Keratinocyte (primary cell): Measurements from ENCODE around the gene KNG1. TPM values are rescaled to one million over a fixed set of nuclear protein-coding genes. Genes with fewer than 3 reads are reported as not detected.

Source experiments
- DNase-seq: peaks from one replicate; pipeline ENCODE4 v3.0.0-alpha.2; 2011; ENCODE audit warnings: low read depth, missing footprints, low spot score
- FAIRE-seq: peaks from 2 replicates; lab custom pipeline; 2011; peaks lifted over from hg19 to GRCh38; lab: Jason Lieb, UNC
- H2AFZ ChIP-seq: 2 replicates; pipeline ENCODE4 v1.6.0; 2012; ENCODE audit warnings: low read length, control low read depth, inconsistent platforms; ENCODE audit not compliant: control insufficient read depth
- H3K27ac ChIP-seq: 2 replicates; pipeline ENCODE4 v1.5.1; 2011; ENCODE audit warnings: low read length; ENCODE audit not compliant: control insufficient read depth, insufficient read depth
- H3K27me3 ChIP-seq: 3 replicates; pipeline ENCODE4 v1.6.0; 2011; ENCODE audit warnings: low read length; ENCODE audit not compliant: control insufficient read depth, insufficient read depth; ENCODE audit errors: extremely low read depth
- H3K36me3 ChIP-seq, 2 experiments: 2 replicates in 1 of 2; 3 replicates in 1 of 2; pipeline ENCODE4 v1.5.1; 2011; ENCODE audit warnings: low read length in 2 of 2, mild to moderate bottlenecking in 1 of 2; ENCODE audit not compliant: control insufficient read depth in 2 of 2, insufficient read depth in 2 of 2; ENCODE audit errors: extremely low read depth in 1 of 2
- H3K4me1 ChIP-seq: 3 replicates; pipeline ENCODE4 v1.5.1; 2011; ENCODE audit warnings: low read length; ENCODE audit not compliant: control insufficient read depth, insufficient read depth; ENCODE audit errors: extremely low read depth
- H3K4me2 ChIP-seq: 3 replicates; pipeline ENCODE4 v1.6.0; 2011; ENCODE audit warnings: low read depth, low read length; ENCODE audit not compliant: control insufficient read depth, insufficient read depth; ENCODE audit errors: extremely low read depth
- H3K4me3 ChIP-seq, 3 experiments: fragments of 200-600 bp in 1 of 3; sonication (generic) in 1 of 3; 2 replicates in 2 of 3; 3 replicates in 1 of 3; pipeline ENCODE4 v1.5.1; 2011 to 2016; ENCODE audit warnings: low read length in 3 of 3, mild to moderate bottlenecking in 3 of 3, control low read depth in 2 of 3, inconsistent platforms in 1 of 3, low read depth in 1 of 3, mixed read lengths in 1 of 3, mixed run types in 1 of 3, moderate library complexity in 1 of 3; ENCODE audit not compliant: control insufficient read depth in 2 of 3, insufficient read depth in 2 of 3; ENCODE audit errors: extremely low read depth in 1 of 3
- H3K79me2 ChIP-seq: 2 replicates; pipeline ENCODE4 v1.6.0; 2012; ENCODE audit warnings: low read length; ENCODE audit not compliant: control insufficient read depth, insufficient read depth
- H3K9ac ChIP-seq: 3 replicates; pipeline ENCODE4 v1.6.0; 2011; ENCODE audit warnings: low read length; ENCODE audit not compliant: control insufficient read depth, insufficient read depth; ENCODE audit errors: extremely low read depth
- H3K9me1 ChIP-seq: 3 replicates; pipeline ENCODE4 v1.6.0; 2011; ENCODE audit warnings: low read length; ENCODE audit not compliant: control insufficient read depth, insufficient read depth; ENCODE audit errors: extremely low read depth
- H3K9me3 ChIP-seq: 2 replicates; pipeline ENCODE4 v1.5.1; 2012; ENCODE audit warnings: low read depth, low read length; ENCODE audit not compliant: control insufficient read depth
- H4K20me1 ChIP-seq: 3 replicates; pipeline ENCODE4 v1.6.0; 2011; ENCODE audit warnings: low read length; ENCODE audit not compliant: control insufficient read depth, insufficient read depth; ENCODE audit errors: extremely low read depth
- CTCF ChIP-seq, 3 experiments: IDR thresholded peaks in 1 of 3; conservative IDR thresholded peaks in 1 of 3; optimal IDR thresholded peaks in 1 of 3; 2 replicates in 2 of 3; 3 replicates in 1 of 3; pipeline versions ENCODE3 to v1.5.1; 2011; ENCODE audit warnings: low read length in 3 of 3, mild to moderate bottlenecking in 3 of 3, moderate library complexity in 2 of 3, control low read depth in 1 of 3, inconsistent platforms in 1 of 3; ENCODE audit not compliant: insufficient read depth in 2 of 3; ENCODE audit errors: extremely low read depth in 1 of 3
- EZH2 ChIP-seq: IDR thresholded peaks from one replicate; pipeline ENCODE4 v1.6.1; 2012; ENCODE audit warnings: inconsistent platforms, mild to moderate bottlenecking, low read length, moderate library complexity
- dilution Hi-C: fragments of 300-500 bp; cut with MboI; formaldehyde crosslinking; loops from one replicate; pipeline ENCODE4 v1.7.0; 2020; ENCODE audit warnings: low sequenced_read_pairs; ENCODE audit not compliant: extremely low pct_ligation_motif_present
- polyA plus RNA-seq, 5 experiments: library from polyadenylated mRNA; depleted of rRNA in 3 of 5; stranded (reverse) in 3 of 5; stranded (forward) in 1 of 5; unstranded in 1 of 5; fragments of >200 nt; gene quantifications; 1 replicate in 1 of 5; 2 replicates in 3 of 5; 3 replicates in 1 of 5; pipeline versions ENCODE4 v1.2.1 to v1.2.3, GENCODE V29; 2011 to 2012; ENCODE audit warnings: missing spikeins in 2 of 5, low read depth in 1 of 5, low replicate concordance in 1 of 5

Gene KNG1
- polyA plus RNA-seq, 1 donor (not counting 4 experiments of a cell fraction or from before 2014, with no cell fraction given): not detected

GRCh38 chr3:186754871-186755270 is 37.7 kb downstream of the KNG1 start:
- no peaks in the 10 kb centered on the region for H3K27me3 ChIP-seq
- no peak for FAIRE-seq
- H3K4me3 ChIP-seq: no peak overlapping the region
- no peak overlapping the region for H3K9ac ChIP-seq
- no peaks in the 10 kb centered on the region for H3K79me2 ChIP-seq
- DNase-seq: no peak
- H3K9me1 ChIP-seq: no peaks in the 10 kb centered on the region
- H3K9me3 ChIP-seq: no peaks in the 10 kb centered on the region
- H3K4me2 ChIP-seq: no peak overlapping the region
- H2AFZ ChIP-seq: no peak overlapping the region
- H3K27ac ChIP-seq: peak overlapping the region; percentile 98
- H3K4me1 ChIP-seq: peaks cover 46% of the 10 kb centered on the region
- H4K20me1 ChIP-seq: no peaks in the 10 kb centered on the region
- TF ChIP-seq CTCF (optimal IDR thresholded peaks at IDR 0.05 in 1 of 3, IDR thresholded peaks at IDR 0.05 in 1 of 3, conservative IDR thresholded peaks at IDR 0.05 in 1 of 3; ENCODE audit: extremely low read depth in 1 of 3, insufficient read depth in 2 of 3, low read length in 3 of 3) (no peak), EZH2 (no peak)
- dilution Hi-C loops: no loop called here
- H3K36me3 ChIP-seq: no peaks in the 10 kb centered on the region

GRCh38 chr3:186757214-186757613 is 40.1 kb downstream of the KNG1 start:
- H3K4me3 ChIP-seq: peak overlapping the region; percentile 11 to 72 (median 68)
- peak overlapping the region; percentile 75 for H2AFZ ChIP-seq
- dilution Hi-C loops: no loop called here
- no peaks in the 10 kb centered on the region for H3K79me2 ChIP-seq
- H3K9me1 ChIP-seq: no peaks in the 10 kb centered on the region
- H3K4me2 ChIP-seq: peak overlapping the region; percentile 86
- H3K9me3 ChIP-seq: no peaks in the 10 kb centered on the region
- DNase-seq (no peak), FAIRE-seq (peak; percentile 82)
- no peaks in the 10 kb centered on the region for H4K20me1 ChIP-seq
- peak overlapping the region; percentile 85 for H3K9ac ChIP-seq
- H3K27me3 ChIP-seq: no peaks in the 10 kb centered on the region
- no peak for TF ChIP-seq EZH2
- TF ChIP-seq CTCF (optimal IDR thresholded peaks at IDR 0.05 in 1 of 3, IDR thresholded peaks at IDR 0.05 in 1 of 3, conservative IDR thresholded peaks at IDR 0.05 in 1 of 3; ENCODE audit: extremely low read depth in 1 of 3, insufficient read depth in 2 of 3, low read length in 3 of 3): no peak
- H3K4me1 ChIP-seq: peaks cover 50% of the 10 kb centered on the region
- H3K36me3 ChIP-seq: no peaks in the 10 kb centered on the region
- H3K27ac ChIP-seq: peak overlapping the region; percentile 94
